Head of caudate nucleus (tissue), 42 donors: ENCODE results near the gene TMEM53.
"Not testable (repeated sequence)": the region's sequence is repeated elsewhere in the genome, so short reads cannot be mapped to it uniquely, and the experiment has no call there.

Experiments
- DNase-seq, 42 donors: peaks; one replicate each; pipeline versions ENCODE4 v3.0.0 to v3.0.0-alpha.2; 2020 to 2021; ENCODE audit warnings: mixed read lengths in 7 of 42
- intact Hi-C: fragments of 100-400 bp; cut with DNase I; formaldehyde crosslinking; loops from one replicate; pipeline ENCODE4 v1.15.0; 2022

Gene TMEM53

GRCh38 chr1:44676484-44677200, 2.4 kb upstream of the TMEM53 start:
- no peak for DNase-seq
- intact Hi-C loops = no loop called here

- intact Hi-C loops = no loop called here
- DNase-seq = no peak
Observed at GRCh38 chr1:44675186-44675585, 905 bp upstream of the TMEM53 start.

DNA sequence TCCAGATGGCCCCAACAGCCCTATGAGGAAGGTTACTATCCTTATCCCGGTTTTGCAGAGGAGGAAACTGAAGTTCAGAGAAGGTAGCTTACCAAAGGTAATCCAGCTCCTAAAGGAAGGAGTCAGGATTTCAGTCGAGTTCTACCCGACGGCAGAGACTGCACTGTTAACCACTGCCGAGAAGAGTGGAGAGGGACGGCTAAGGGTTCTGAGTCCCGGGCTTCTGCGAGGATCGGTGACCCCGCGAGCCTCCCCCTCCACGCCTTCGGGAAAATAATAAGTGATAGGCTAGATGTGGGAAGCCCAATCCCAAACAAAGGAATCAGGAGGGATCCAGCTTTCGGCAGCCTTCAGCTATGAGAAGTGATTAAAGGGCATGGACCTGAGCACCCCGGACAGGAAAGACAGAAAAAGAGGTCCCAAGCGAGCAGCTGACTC, 587 bp downstream of the TMEM53 start:
- intact Hi-C loops = no loop called here

GRCh38 chr1:44672961-44673674, 1.2 kb downstream of the TMEM53 start:
- peak in 1 of 42 donors; percentile 33 for DNase-seq
- intact Hi-C loops = no loop called here

More for the DNA sequence above, 587 bp downstream of the TMEM53 start:
- peak in 2 of 42 donors; percentile 16 to 23 for DNase-seq

- peak in 15 of 42 donors; percentile 17 to 78 (median 41) for DNase-seq
Observed at GRCh38 chr1:44672254-44672955, 1.9 kb downstream of the TMEM53 start.

DNA sequence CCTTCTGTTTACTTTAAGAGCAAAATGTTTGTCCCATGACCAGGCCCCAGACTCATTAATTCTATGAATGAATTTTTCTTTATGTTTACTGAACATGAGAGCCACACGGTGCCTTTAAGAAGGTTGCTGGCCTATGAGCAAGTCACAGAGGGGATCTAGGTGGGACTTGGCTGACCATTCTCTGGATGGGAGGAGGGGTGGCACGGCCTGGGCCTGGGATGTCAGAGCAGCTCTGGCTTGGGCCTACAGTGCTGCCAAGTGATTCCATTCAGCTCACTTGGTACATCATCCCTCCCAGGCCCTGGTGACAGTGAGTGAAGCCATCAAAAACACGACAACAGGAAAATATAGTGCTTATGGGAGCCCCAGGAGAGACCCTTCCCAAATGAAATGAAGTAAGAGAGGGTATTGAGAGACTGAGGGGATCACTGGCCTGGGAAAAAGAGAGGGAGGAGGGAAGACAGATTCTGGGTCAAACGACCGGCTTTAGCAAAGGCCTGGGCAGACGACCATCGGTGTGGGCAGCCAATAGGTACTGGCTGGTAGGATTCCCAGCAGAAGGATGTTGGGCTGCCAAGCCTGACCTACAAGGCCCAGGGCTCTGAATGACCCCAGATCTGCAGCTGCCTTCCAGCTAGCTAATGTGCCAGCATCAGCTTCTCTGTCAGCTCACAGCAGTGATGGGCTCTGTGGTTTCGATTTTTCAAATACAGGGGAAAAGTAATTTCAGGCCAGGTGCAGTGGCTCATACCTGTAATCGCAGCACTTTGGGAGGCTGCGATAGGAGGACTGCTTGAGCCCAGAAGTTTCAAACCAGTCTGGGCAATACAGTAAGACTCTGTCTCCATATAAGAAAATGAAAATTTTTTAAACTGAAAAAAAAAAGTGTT, 3.3 kb downstream of the TMEM53 start:
- intact Hi-C loops = no loop called here
- peak in 7 of 42 donors; percentile 31 to 74 (median 38) for DNase-seq

More at GRCh38 chr1:44672254-44672955, 1.9 kb downstream of the TMEM53 start:
- intact Hi-C loops = no loop called here

- DNase-seq, intact Hi-C loops: not testable (repeated sequence)
Observed at GRCh38 chr1:44666719-44667118, 7.6 kb downstream of the TMEM53 start.

GRCh38 chr1:44664730-44665370, 9.4 kb downstream of the TMEM53 start:
- peak in 1 of 42 donors; percentile 9 for DNase-seq
- intact Hi-C loops = no loop called here

DNA sequence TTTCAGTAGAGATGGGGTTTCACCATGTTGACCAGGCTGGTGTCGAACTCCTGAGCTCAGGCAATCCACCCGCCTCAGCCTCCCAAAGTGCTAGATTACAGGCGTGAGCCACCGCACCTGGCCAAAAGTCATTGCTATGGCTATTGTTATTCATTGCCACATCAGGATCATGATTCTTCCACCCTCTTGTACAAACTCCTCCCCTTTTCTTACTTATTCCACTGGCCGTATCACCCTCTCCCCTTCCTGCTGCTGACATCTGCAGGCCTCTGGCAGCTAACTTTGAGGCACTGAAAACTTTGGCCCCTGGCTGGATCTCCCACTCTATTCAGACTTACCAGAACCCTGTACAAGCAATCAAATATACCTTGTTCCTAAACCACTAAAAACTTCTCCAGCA, 10.9 kb downstream of the TMEM53 start:
- peak in 1 of 42 donors; percentile 2 for DNase-seq
- intact Hi-C loops = no loop called here

GRCh38 chr1:44662683-44663030, 11.6 kb downstream of the TMEM53 start:
- intact Hi-C loops = no loop called here
- peak in 1 of 42 donors; percentile 3 for DNase-seq

- intact Hi-C loops = no loop called here
- peak in 1 of 42 donors; percentile 10 for DNase-seq
Observed at GRCh38 chr1:44661781-44662682, 12.2 kb downstream of the TMEM53 start.

DNA sequence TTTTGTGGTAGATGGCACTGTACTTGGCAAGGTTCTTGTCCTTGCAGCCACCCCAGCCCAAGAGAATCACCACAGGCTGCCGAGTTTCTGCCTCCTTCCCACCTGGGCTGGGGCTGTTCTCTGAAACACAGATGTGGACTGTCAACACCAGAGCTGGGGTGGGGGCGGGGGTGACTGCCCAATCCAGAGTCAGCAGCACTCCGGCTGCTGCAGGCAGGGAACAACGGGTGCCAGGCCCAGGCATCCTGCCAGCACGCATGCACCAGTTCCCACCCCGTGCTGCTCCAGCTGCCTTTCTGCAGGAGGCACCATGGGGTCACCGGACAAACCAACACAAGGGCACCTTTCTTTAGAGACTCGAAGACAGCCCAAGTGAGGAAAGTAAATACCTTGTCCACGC, 14.1 kb downstream of the TMEM53 start:
- intact Hi-C loops = no loop called here
- peak; percentile 72 to 94 (median 89) for DNase-seq

DNA sequence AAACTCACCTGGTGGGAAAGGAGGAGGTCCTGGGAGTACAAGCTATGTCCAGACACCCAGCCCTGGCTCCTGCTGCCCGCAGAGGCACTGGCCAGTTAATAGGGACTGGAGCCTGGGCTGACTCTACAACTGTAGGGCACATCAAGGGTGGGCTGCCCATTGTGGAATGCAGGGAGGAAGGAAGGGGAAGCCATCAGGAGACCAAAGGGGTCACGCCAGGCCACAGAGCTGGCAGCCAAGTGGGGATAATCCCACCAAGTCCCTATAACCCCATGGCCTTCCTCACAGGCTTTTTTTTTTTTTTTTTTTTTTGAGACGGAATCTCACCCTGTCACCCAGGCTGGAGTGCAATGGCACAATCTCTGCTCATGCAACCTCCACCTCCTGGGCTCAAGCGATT, 14.7 kb downstream of the TMEM53 start:
- DNase-seq = no peak
- intact Hi-C loops = no loop called here

- peak in 3 of 42 donors; percentile 53 to 73 (median 58) for DNase-seq
- intact Hi-C loops = no loop called here
Observed at GRCh38 chr1:44655609-44656008, 18.7 kb downstream of the TMEM53 start.

GRCh38 chr1:44654621-44655187, 19.6 kb downstream of the TMEM53 start:
- DNase-seq = no peak
- intact Hi-C loops = loop anchor here (5.0 kb wide), 2 partner anchors 37 to 247 kb away; partner anchors contain the start of gene RNF220

DNA sequence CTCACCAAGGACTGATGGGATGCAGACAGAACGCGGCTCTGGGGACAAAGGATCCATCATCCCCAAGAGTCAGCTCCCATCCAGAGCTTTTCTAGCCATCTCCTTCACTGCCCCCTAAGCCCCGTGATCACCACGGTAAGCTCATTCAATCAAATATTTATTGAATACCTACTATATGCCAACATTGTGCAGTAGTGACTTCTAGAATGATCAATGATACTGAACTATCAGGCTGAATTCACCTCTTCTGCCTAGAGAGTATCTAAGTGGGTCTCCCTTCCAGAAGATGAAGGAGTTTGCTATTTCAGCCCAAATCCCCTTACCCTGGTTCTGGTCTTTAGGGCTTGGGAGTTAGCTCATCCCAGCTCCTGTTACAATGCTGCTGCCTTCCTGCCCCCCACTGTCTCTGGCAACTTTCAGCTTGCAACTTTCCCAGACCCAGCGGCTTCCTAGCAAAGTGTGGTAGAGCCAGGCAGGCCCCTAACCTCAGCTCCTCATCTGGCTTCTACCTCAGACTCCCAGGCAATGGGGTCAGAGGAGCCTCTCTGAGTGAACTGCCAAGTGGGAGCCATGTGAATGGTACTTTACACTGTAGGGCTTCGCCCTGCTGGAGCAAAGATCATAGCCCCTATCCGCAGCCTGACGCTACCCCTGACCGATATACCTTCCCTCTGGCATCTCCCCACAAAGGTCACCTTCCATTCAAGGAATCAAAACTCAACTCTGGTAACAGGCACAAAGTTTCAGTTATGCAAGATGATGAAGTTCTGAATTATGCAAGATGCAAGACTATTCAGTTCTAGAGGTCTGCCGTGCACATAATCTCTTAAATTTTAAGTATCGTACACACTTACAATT, 20.9 kb downstream of the TMEM53 start:
- DNase-seq = no peak
- intact Hi-C loops = loop anchor here (5.0 kb wide), 2 partner anchors 36 to 246 kb away; partner anchors contain the start of gene RNF220
